Measurements from ENCODE around the gene LRRC55. TPM values are rescaled to one million over a fixed set of nuclear protein-coding genes. Genes with fewer than 3 reads are reported as not detected.

LRRC55 gene
- total RNA-seq, 4 donors from 2014 or later = not detected

DNA sequence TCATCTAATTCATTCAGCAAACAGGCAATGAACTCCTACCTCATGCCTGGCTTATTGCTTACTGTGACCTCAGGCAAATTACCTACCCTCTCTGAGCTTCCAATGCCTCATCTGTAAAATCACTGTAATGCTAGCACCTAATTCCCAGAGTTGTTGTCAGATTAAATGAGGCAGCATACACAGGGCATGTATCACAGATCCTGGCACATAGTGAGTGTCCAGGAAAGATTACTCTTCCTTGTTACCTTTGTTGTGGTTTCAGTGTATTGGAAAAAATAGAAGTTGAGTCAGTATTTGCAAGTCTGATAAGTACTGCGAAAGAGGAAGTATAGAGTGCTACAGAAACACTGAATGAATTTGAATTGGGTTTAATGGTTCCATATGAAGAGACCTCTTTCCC, 26.4 kb upstream of the LRRC55 start:
- TF ChIP-seq POLR2A (IDR thresholded peaks at IDR 0.05) (no peak), EP300 (IDR thresholded peaks at IDR 0.05) (no peak)
- TF ChIP-seq, protein P1, sequence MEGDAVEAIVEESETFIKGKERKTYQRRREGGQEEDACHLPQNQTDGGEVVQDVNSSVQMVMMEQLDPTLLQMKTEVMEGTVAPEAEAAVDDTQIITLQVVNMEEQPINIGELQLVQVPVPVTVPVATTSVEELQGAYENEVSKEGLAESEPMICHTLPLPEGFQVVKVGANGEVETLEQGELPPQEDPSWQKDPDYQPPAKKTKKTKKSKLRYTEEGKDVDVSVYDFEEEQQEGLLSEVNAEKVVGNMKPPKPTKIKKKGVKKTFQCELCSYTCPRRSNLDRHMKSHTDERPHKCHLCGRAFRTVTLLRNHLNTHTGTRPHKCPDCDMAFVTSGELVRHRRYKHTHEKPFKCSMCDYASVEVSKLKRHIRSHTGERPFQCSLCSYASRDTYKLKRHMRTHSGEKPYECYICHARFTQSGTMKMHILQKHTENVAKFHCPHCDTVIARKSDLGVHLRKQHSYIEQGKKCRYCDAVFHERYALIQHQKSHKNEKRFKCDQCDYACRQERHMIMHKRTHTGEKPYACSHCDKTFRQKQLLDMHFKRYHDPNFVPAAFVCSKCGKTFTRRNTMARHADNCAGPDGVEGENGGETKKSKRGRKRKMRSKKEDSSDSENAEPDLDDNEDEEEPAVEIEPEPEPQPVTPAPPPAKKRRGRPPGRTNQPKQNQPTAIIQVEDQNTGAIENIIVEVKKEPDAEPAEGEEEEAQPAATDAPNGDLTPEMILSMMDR (IDR thresholded peaks at IDR 0.05) = no peak
- no peak for DNase-seq (ENCODE audit: low spot score in 2 of 2)
- Histone ChIP-seq H3K36me3 (no peaks in the 10 kb centered on the region), H3K9me3 (no peaks in the 10 kb centered on the region), H3K27ac (no peak overlapping the region), H3K27me3 (no peaks in the 10 kb centered on the region), H3K4me1 (no peaks in the 10 kb centered on the region), H3K4me3 (no peak overlapping the region)
- 89 to 95% methylated on average over 1 of the region's 1 CpG for WGBS, 2 donors

DNA sequence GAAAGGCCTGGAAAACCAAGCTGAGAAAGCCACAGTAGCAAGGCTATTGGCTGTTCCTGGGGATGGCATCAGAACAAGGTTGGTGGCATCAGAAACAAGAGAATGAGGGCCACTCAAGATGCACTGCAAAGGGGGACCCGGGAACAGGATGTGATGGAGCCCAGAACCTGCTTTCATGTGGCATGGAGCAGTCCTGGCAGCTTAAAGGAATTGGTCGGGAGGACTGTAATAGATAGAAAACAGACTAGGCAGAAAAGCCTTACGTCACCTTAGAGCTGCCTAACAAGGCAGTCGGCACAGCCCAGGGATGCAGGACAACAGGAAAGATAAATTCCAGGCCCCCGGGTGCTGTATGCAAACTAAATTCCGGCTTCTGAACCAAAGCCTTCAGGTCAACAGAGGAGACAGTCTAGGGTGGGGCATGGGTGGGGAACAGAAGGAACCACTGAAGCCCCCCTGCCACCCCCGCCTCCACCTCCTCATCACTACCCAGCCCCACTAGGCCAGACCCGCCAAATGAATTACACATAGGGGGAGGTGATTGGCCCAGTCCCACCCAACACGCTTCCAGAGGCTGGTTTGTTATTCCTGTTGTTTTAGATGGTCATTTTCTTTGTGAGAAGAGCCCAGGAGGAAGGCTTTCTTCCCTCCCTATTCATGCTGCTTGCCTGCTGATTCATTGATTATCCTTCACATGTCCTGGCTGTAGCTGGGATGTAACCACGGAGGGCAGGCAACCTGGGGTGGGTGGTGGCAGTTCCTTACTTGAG, 25.7 kb upstream of the LRRC55 start:
- TF ChIP-seq EP300 (IDR thresholded peaks at IDR 0.05) (no peak), POLR2A (IDR thresholded peaks at IDR 0.05) (no peak)
- TF ChIP-seq, protein P1 (IDR thresholded peaks at IDR 0.05) = no peak
- no peaks in the 10 kb centered on the region for H3K27me3 ChIP-seq
- H3K36me3 ChIP-seq = no peaks in the 10 kb centered on the region
- H3K4me3 ChIP-seq = no peak overlapping the region
- no peak for DNase-seq (ENCODE audit: low spot score in 2 of 2)
- H3K4me1 ChIP-seq = no peaks in the 10 kb centered on the region
- H3K27ac ChIP-seq = no peak overlapping the region
- H3K9me3 ChIP-seq = no peaks in the 10 kb centered on the region
- WGBS, 2 donors = 35 to 56% methylated on average over 9 to 10 of the region's 10 CpGs

- no peaks in the 10 kb centered on the region for H3K27me3 ChIP-seq
- no peaks in the 10 kb centered on the region for H3K9me3 ChIP-seq
- H3K27ac ChIP-seq = no peak overlapping the region
- no peak overlapping the region for H3K4me3 ChIP-seq
- DNase-seq (ENCODE audit: low spot score in 2 of 2) = no peak
- TF ChIP-seq, protein P1 (IDR thresholded peaks at IDR 0.05) = no peak
- no peak for TF ChIP-seq POLR2A (IDR thresholded peaks at IDR 0.05)
- no peaks in the 10 kb centered on the region for H3K36me3 ChIP-seq
- 91 to 93% methylated on average over 4 of the region's 4 CpGs for WGBS, 2 donors
- no peaks in the 10 kb centered on the region for H3K4me1 ChIP-seq
Observed at GRCh38 chr11:57156928-57157327, 24.8 kb upstream of the LRRC55 start.

DNA sequence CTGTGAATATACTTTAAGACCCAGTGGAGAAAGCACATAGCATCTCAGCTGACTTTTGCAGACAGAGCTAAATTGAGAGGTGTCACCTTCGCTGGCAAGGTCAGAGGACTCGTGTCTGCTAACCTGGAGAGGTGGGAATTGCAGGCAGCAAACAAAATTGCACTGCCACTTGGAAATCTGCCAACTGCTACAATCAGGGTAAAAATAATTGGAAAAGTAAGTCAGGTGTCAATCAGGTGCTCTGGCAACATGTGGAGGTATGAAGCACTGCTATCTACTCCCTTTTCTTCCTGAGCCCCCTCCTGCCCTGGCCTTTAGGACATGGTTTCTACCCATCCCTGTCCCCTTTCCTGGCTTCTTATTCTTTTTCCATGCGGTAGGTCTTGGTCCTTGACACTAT, 24.1 kb upstream of the LRRC55 start:
- Histone ChIP-seq H3K4me3 (no peak overlapping the region), H3K9me3 (no peaks in the 10 kb centered on the region), H3K36me3 (no peaks in the 10 kb centered on the region), H3K4me1 (no peaks in the 10 kb centered on the region), H3K27me3 (no peaks in the 10 kb centered on the region), H3K27ac (no peak overlapping the region)
- WGBS, 2 donors = 73 to 79% methylated on average over 3 of the region's 3 CpGs
- no peak for DNase-seq (ENCODE audit: low spot score in 2 of 2)
- TF ChIP-seq, protein P1 (IDR thresholded peaks at IDR 0.05) = no peak
- TF ChIP-seq EP300 (IDR thresholded peaks at IDR 0.05) (no peak), POLR2A (IDR thresholded peaks at IDR 0.05) (no peak)

DNA sequence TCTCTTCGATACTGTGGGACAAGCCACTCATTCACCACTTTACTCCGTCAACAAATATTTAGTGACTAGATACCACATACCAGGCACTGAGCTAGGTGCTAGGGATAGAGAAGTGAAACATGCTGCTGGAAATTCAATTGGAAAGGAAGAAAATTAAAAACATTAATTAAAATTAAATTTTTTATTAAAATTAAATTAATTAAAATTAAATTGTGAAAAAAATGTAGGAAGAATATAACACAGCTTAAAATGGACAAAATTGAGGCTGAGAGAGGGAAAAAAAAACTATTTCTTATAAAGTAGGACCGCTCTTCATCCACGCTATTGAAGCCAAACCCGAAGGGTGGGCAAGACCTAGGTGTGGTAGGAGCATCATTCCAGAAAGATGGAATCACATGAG, 23.6 kb upstream of the LRRC55 start:
- no peaks in the 10 kb centered on the region for H3K9me3 ChIP-seq
- no peak overlapping the region for H3K4me3 ChIP-seq
- H3K4me1 ChIP-seq = no peaks in the 10 kb centered on the region
- H3K27me3 ChIP-seq = no peaks in the 10 kb centered on the region
- H3K27ac ChIP-seq = no peak overlapping the region
- H3K36me3 ChIP-seq = no peaks in the 10 kb centered on the region
- TF ChIP-seq EP300 (IDR thresholded peaks at IDR 0.05) (no peak), POLR2A (IDR thresholded peaks at IDR 0.05) (no peak)
- TF ChIP-seq, protein P1 (IDR thresholded peaks at IDR 0.05) = no peak
- no peak for DNase-seq (ENCODE audit: low spot score in 2 of 2)
- WGBS, 2 donors = 73 to 75% methylated on average over 5 of the region's 5 CpGs
